ENCODE results near the gene PURB.

DNA sequence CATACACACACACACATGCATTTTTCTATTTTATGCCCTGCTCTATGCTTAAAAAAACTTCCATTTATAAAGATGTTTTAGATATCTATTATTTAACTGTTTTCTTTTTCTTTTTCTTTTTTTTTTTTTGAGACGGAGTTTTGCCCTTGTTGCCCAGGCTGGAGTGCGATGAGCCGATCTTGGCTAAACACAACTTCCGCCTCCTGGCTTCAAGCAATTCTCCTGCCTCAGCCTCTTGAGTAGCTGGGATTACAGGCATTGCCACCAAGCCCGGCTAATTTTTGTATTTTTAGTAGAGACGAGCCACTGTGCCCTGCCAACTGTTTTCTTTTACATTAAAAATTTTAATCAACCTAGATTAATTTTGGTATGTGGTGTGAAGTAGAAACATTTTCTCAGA is 45.6 kb upstream of the PURB start:
- TF ChIP-seq, protein P1, sequence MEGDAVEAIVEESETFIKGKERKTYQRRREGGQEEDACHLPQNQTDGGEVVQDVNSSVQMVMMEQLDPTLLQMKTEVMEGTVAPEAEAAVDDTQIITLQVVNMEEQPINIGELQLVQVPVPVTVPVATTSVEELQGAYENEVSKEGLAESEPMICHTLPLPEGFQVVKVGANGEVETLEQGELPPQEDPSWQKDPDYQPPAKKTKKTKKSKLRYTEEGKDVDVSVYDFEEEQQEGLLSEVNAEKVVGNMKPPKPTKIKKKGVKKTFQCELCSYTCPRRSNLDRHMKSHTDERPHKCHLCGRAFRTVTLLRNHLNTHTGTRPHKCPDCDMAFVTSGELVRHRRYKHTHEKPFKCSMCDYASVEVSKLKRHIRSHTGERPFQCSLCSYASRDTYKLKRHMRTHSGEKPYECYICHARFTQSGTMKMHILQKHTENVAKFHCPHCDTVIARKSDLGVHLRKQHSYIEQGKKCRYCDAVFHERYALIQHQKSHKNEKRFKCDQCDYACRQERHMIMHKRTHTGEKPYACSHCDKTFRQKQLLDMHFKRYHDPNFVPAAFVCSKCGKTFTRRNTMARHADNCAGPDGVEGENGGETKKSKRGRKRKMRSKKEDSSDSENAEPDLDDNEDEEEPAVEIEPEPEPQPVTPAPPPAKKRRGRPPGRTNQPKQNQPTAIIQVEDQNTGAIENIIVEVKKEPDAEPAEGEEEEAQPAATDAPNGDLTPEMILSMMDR (IDR thresholded peaks at IDR 0.05; ENCODE audit: low read depth, low read length, missing input control): no peak
- no peak for TF ChIP-seq RAD21 (IDR thresholded peaks at IDR 0.05)
- TF ChIP-seq, protein P2, sequence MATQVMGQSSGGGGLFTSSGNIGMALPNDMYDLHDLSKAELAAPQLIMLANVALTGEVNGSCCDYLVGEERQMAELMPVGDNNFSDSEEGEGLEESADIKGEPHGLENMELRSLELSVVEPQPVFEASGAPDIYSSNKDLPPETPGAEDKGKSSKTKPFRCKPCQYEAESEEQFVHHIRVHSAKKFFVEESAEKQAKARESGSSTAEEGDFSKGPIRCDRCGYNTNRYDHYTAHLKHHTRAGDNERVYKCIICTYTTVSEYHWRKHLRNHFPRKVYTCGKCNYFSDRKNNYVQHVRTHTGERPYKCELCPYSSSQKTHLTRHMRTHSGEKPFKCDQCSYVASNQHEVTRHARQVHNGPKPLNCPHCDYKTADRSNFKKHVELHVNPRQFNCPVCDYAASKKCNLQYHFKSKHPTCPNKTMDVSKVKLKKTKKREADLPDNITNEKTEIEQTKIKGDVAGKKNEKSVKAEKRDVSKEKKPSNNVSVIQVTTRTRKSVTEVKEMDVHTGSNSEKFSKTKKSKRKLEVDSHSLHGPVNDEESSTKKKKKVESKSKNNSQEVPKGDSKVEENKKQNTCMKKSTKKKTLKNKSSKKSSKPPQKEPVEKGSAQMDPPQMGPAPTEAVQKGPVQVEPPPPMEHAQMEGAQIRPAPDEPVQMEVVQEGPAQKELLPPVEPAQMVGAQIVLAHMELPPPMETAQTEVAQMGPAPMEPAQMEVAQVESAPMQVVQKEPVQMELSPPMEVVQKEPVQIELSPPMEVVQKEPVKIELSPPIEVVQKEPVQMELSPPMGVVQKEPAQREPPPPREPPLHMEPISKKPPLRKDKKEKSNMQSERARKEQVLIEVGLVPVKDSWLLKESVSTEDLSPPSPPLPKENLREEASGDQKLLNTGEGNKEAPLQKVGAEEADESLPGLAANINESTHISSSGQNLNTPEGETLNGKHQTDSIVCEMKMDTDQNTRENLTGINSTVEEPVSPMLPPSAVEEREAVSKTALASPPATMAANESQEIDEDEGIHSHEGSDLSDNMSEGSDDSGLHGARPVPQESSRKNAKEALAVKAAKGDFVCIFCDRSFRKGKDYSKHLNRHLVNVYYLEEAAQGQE (IDR thresholded peaks at IDR 0.05): no peak
- TF ChIP-seq, protein P3, sequence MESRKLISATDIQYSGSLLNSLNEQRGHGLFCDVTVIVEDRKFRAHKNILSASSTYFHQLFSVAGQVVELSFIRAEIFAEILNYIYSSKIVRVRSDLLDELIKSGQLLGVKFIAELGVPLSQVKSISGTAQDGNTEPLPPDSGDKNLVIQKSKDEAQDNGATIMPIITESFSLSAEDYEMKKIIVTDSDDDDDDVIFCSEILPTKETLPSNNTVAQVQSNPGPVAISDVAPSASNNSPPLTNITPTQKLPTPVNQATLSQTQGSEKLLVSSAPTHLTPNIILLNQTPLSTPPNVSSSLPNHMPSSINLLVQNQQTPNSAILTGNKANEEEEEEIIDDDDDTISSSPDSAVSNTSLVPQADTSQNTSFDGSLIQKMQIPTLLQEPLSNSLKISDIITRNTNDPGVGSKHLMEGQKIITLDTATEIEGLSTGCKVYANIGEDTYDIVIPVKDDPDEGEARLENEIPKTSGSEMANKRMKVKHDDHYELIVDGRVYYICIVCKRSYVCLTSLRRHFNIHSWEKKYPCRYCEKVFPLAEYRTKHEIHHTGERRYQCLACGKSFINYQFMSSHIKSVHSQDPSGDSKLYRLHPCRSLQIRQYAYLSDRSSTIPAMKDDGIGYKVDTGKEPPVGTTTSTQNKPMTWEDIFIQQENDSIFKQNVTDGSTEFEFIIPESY (IDR thresholded peaks at IDR 0.05): no peak
- no peak for TF ChIP-seq JUND (IDR thresholded peaks at IDR 0.05)
- no peak for TF ChIP-seq YY1 (IDR thresholded peaks at IDR 0.05)
- TF ChIP-seq SP1 (IDR thresholded peaks at IDR 0.05): no peak
- TF ChIP-seq, protein P4, sequence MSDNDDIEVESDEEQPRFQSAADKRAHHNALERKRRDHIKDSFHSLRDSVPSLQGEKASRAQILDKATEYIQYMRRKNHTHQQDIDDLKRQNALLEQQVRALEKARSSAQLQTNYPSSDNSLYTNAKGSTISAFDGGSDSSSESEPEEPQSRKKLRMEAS (IDR thresholded peaks at IDR 0.05): no peak
- TF ChIP-seq, protein P5, sequence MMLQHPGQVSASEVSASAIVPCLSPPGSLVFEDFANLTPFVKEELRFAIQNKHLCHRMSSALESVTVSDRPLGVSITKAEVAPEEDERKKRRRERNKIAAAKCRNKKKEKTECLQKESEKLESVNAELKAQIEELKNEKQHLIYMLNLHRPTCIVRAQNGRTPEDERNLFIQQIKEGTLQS (IDR thresholded peaks at IDR 0.05): no peak
- no peak for TF ChIP-seq EGR1 (IDR thresholded peaks at IDR 0.05; ENCODE audit: low read depth in 2 of 2)
- no peak for TF ChIP-seq GABPA (IDR thresholded peaks at IDR 0.05 in 1 of 2, conservative IDR thresholded peaks at IDR 0.05 in 1 of 2)
- TF ChIP-seq RXRA (IDR thresholded peaks at IDR 0.05): no peak
- no peak for TF ChIP-seq FOXA2 (IDR thresholded peaks at IDR 0.05)

Measured in liver (tissue), 3 donors.